ENCODE data around the gene UFC1. TPM values are rescaled to one million over a fixed set of nuclear protein-coding genes. Genes with fewer than 3 reads are reported as not detected.
"Not testable (repeated sequence)": the region's sequence is repeated elsewhere in the genome, so short reads cannot be mapped to it uniquely, and the experiment has no call there.

Gene UFC1
- total RNA-seq: 100 to 1,000 TPM; 106 to 107 TPM
- long read RNA-seq, transcript UFC1-201 (6 exons, 1,114 nt): major isoform, 59 of 65 reads
- long read RNA-seq, partial matches to known transcripts: 0 of 65 reads
- long read RNA-seq, other reads (novel, unspliced or antisense): 3 of 65 reads

DNA sequence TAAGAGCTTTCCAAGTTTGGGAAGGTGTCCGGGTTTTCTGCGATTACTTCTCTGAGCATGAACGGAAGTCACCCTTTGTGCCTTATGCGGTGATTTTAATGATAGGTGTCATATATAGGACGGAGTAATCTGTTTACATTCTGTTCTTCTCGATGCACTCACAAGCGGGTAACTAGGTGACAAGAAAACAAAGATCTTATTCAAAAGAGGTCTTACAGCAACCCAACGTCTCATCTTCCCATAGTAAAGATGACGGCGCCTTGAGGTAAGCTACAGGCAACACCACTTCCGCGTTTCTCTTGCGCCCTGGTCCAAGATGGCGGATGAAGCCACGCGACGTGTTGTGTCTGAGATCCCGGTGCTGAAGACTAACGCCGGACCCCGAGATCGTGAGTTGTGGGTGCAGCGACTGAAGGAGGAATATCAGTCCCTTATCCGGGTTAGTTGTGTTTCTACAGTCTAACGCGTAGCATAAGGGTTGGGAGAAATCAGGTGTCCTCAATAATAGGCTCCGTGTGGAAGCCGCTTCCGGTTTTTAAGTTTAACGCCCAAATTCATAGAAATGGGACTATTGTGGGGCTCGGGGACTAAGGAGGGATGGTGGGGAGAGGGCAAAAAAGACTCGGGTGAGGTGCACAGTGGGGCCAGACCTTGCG lies at the start of gene UFC1:
UFC1 (plus strand) TSS at position 297 of the 656 bp plus-strand sequence; CDS start at position 317, 20 bp downstream.
- intact Hi-C loops (cut with DNase I, micrococcal nuclease): no loop called here
- peak; percentile 92 for ATAC-seq
- peak; percentile 82 for DNase-seq

GRCh38 chr1:161106431-161106830 lies 47.3 kb upstream of the UFC1 start:
- DNase-seq (no peak), ATAC-seq (no peak)
- intact Hi-C loops (cut with DNase I, micrococcal nuclease): no loop called here

DNA sequence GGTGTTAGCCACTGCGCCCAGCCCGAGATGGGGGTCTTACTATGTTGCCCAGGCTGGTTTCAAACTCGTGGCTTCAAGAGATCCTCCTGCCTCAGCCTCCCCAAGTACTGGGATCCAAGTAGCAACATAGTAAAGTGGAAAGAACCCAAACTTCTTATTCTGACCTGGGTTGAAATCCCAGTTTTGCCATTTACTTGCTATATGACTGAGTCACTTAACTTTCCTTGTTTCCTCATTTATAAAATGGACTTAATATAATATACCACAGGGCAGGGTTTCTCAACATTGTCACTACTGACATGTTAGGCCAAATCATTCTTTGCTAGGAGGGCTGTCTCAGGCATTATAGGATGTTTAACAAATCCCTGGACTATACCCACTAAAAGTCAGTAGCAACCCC lies 42.7 kb upstream of the UFC1 start:
- intact Hi-C loops (cut with DNase I, micrococcal nuclease): no loop called here
- ATAC-seq (no peak), DNase-seq (no peak)

- intact Hi-C loops (cut with DNase I, micrococcal nuclease): no loop called here
- no peak for DNase-seq
- no peak for ATAC-seq
Measured at GRCh38 chr1:161111527-161111926, 42.3 kb upstream of the UFC1 start.

GRCh38 chr1:161113915-161114314 lies 39.9 kb upstream of the UFC1 start:
- DNase-seq: no peak
- intact Hi-C loops (cut with DNase I, micrococcal nuclease): no loop called here
- ATAC-seq: no peak

DNA sequence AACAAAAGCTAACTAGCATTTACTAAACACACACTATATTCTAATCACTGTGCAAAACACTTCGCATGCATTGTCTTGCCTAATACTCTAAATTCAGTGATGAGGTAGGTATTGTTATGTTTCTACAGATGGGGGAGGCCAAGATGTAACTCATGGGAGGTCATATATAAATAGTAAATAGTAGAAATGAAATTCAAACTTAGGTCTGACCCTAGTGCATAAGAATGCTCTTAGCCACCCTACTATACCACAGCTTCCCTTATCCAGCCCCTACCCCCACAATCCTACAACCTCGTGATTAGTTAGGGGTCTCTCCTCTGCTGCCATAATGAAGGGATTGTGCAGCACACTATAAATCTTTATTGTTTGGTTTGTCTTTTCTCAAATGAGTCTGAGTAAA lies 39.2 kb upstream of the UFC1 start:
- intact Hi-C loops (cut with DNase I, micrococcal nuclease): no loop called here
- DNase-seq (no peak), ATAC-seq (no peak)

DNA sequence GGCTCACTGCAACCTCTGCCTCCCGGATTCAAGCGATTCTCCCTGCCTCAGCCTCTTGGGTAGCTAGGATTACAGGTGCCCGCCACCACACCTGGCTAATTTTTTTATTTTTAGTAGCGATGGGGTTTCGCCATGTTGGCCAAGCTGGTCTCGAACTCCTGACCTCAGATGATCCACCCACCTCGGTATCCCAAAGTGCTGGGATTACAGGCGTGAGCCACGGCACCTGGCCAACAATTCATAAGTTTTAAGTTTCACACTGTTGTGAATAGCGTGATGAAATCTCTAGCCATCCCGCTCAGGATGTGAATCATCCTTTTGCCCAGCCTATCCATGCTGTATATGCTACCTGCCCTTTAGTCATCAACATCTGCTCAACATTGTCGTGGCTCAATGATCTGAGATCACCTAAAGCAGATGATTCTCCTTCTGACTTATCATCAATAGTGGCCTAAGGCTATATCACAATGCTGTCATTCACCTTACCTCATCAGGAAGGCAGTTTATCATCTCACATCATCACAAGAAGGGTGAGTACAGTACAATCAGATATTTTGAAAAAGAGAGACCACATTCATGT lies 38.6 kb upstream of the UFC1 start:
- ATAC-seq: no peak

DNA sequence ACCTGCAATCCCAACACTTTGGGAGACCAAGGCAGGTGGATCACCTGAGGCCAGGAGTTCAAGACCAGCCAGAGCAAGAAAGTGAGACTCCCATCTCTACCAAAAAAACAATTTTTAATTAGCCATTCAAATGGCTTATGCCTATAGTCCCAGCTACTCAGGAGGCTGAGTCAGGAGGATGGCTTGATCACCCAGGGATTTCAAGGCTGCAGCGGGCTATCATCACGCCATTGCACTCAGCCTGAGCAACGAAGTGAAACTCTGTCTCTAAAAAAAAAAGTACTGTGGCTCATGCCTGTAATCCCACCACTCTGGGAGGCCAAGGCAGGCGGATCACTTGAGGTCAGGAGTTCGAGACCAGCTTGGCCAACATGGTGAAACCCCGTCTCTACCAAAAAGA lies 37.8 kb upstream of the UFC1 start:
- intact Hi-C loops (cut with DNase I, micrococcal nuclease); ATAC-seq; DNase-seq: not testable (repeated sequence)

More for the DNA sequence above, 38.6 kb upstream of the UFC1 start:
- intact Hi-C loops (cut with DNase I, micrococcal nuclease): no loop called here
- no peak for DNase-seq

DNA sequence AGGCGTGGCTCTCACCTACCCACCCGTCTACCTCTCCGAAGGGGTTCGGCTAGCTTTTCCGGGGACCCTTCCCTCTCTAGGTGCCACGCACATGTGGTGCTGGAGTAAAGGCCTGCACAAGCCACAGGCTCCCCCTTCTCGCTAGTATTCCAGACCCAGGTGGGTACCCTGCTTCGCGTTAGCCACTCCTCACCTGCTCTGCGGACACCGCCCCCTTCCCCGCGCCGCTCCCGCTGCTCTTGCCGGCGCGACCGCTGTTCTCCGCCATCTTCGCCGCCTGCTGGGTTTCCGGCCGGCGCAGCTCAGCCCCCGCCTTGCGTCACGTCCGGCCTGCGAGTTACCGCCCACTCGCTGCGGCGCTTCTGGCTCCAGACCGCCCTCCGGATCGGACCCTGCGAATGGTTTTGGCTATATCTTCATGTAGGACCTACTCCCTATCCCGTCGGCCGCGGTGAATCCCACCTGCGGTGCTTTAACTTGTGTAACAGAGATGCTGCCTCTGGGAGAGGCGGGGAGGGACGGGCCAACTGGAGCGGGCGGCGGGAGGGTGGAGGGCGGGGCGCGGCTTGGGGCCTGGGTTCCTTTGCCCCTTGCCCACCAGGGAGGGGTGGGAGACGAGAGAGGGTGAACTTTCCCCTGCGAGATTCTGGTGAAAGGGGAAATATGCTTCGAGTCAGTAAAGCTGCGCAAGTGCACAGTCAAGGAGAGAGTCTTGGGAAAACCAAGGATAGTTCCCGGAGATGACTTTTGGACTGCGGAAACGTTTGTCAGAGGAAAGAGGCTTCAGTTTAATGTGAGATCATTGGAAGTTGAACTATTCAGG lies 35.8 kb upstream of the UFC1 start, which contains the start of the genes NIT1 and PFDN2:
NIT1 (plus strand) TSS at position 347 of the 823 bp plus-strand sequence; CDS start at position 419, 72 bp downstream.
PFDN2 (minus strand) TSS at position 279 of the 823 bp plus-strand sequence; CDS start at position 268, 11 bp downstream.
- intact Hi-C loops (cut with DNase I, micrococcal nuclease): no loop called here
- DNase-seq (peak; percentile 87 to 91), ATAC-seq (peak; percentile 82)

GRCh38 chr1:161119092-161119903 lies 34.5 kb upstream of the UFC1 start:
- intact Hi-C loops (cut with DNase I, micrococcal nuclease): no loop called here
- DNase-seq (peak; percentile 50 to 65), ATAC-seq (peak; percentile 55)

DNA sequence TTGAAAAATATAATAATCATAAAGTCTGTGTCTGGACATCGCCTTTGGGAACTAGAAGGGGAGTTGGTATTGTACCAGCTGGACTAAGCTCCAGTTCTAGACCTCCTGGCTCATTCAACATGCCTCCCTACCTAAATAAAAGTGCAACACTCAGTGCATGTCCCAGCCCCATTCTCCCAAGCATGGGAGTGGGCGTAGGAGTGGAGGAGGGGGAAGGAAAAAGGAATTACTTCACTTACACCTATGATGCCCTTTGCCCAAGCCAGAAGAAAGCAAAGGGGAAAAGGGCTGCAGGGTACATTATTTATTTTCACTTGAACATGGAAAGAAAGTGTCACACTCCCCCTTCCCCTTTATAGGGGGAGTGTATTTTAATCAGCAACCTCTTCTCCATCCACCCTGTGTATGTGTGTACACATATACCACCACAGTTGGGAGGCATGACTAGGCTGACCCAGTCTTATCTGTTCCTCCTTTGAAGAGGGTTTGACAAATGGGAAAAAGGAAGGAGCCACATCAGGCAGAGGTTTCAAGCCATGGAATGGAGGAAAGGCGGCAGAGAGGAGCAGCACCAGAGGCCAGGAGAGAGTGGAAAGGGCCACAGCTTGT lies 32.6 kb upstream of the UFC1 start:
- intact Hi-C loops (cut with DNase I, micrococcal nuclease): no loop called here

DNA sequence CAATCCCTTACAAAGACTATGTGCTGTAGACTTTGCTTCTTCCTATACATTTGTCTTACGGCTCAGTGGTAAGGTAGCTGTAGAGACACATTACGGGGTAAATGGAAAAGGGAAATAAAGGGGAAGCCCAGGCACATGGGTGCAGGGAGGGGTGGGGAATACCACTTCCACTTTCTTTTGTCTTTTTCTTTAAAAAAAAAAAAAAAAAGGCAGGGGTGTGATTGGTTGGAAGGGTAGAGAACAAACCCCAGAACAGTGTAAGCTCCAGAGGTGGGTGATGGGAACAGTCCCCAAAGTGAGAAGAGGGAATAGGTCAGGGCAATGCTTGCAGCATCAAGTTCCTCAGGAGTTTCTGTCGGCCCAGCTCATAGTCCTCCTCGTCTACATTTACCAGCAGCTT lies 31.9 kb upstream of the UFC1 start:
- intact Hi-C loops (cut with DNase I, micrococcal nuclease): no loop called here
- DNase-seq: no peak
- no peak for ATAC-seq

More for the DNA sequence above, 32.6 kb upstream of the UFC1 start:
- DNase-seq (no peak), ATAC-seq (no peak)

DNA sequence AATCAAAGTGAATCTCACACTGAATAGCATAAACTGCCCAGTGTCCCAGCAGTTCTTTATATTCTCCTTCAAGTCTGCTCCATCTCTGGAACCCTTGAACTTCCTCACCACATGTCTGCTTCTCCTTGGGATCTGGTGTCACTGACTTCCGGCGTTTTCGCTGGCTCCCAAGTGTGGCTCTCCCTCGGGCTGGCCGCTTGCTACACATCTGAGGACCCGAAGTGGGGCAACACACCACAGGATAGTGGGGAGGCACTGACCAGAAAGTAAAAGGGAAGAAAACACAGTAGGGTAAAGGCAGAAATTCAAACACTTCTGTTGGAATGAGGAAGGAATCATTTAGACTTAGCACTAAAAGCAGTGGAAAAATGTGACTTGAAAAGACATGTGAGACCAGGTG lies 30.8 kb upstream of the UFC1 start:
- ATAC-seq (no peak), DNase-seq (no peak)
- intact Hi-C loops (cut with DNase I, micrococcal nuclease): no loop called here

- ATAC-seq (no peak), DNase-seq (no peak)
- intact Hi-C loops (cut with DNase I, micrococcal nuclease): no loop called here
Measured at GRCh38 chr1:161127649-161128048, 26.1 kb upstream of the UFC1 start.

GRCh38 chr1:161128591-161129420 lies 25.0 kb upstream of the UFC1 start:
- ATAC-seq (no peak), DNase-seq (no peak)
- intact Hi-C loops (cut with DNase I, micrococcal nuclease): no loop called here

GRCh38 chr1:161130266-161130665 lies 23.5 kb upstream of the UFC1 start:
- intact Hi-C loops (cut with DNase I, micrococcal nuclease): no loop called here
- ATAC-seq (no peak), DNase-seq (no peak)
